GM23338 (cell line): ENCODE measurements around the gene GRID2. TPM values are rescaled to one million over a fixed set of nuclear protein-coding genes. Genes with fewer than 3 reads are reported as not detected.

Source experiments
- ATAC-seq: fragments of 200-7000 bp; cut with Tn5 transposase; 3 replicates; pipeline ENCODE4 v1.9.1; 2020
- DNase-seq: peaks from one replicate; pipeline ENCODE4 v3.0.0-alpha.2; 2015; ENCODE audit warnings: low spot score
- H2AFZ ChIP-seq: fragments of 200-600 bp; sonication (generic); 2 replicates; pipeline ENCODE4 v1.8.0; 2016; ENCODE audit warnings: antibody characterized with exemption, mild to moderate bottlenecking, moderate library complexity
- H3F3A ChIP-seq: fragments of 200-600 bp; sonication (generic); replicated peaks from 2 replicates; pipeline ENCODE4 v1.8.0; 2017; ENCODE audit warnings: antibody characterized with exemption, mixed run types, low read depth
- H3K27ac ChIP-seq: fragments of 200-600 bp; sonication (generic); 2 replicates; pipeline ENCODE4 v1.6.1; 2016; ENCODE audit warnings: low read depth
- H3K27me3 ChIP-seq: fragments of 200-600 bp; sonication (generic); 2 replicates; pipeline ENCODE4 v1.8.0; 2016; ENCODE audit warnings: mild to moderate bottlenecking, mixed run types, moderate library complexity; ENCODE audit not compliant: insufficient read depth
- H3K36me3 ChIP-seq: fragments of 200-600 bp; sonication (generic); 2 replicates; pipeline ENCODE4 v1.8.0; 2016; ENCODE audit warnings: mild to moderate bottlenecking; ENCODE audit not compliant: insufficient read depth
- H3K4me1 ChIP-seq: fragments of 200-600 bp; sonication (generic); 2 replicates; pipeline ENCODE4 v1.8.0; 2016; ENCODE audit warnings: mild to moderate bottlenecking, moderate library complexity; ENCODE audit not compliant: insufficient read depth
- H3K4me2 ChIP-seq: fragments of 200-600 bp; sonication (generic); 2 replicates; pipeline ENCODE4 v1.7.1; 2017; ENCODE audit warnings: mixed run types
- H3K4me3 ChIP-seq: fragments of 200-600 bp; sonication (generic); 2 replicates; pipeline ENCODE4 v1.6.1; 2016; ENCODE audit warnings: mixed run types
- H3K79me2 ChIP-seq: fragments of 200-600 bp; sonication (generic); replicated peaks from 2 replicates; pipeline ENCODE4 v1.8.0; 2017; ENCODE audit warnings: mild to moderate bottlenecking; ENCODE audit not compliant: insufficient read depth
- H3K9me2 ChIP-seq: fragments of 200-600 bp; sonication (generic); 2 replicates; pipeline ENCODE4 v1.8.0; 2017; ENCODE audit not compliant: insufficient read depth
- H4K20me1 ChIP-seq: fragments of 200-600 bp; sonication (generic); replicated peaks from 2 replicates; pipeline ENCODE4 v1.8.0; 2017; ENCODE audit warnings: mild to moderate bottlenecking; ENCODE audit not compliant: insufficient read depth
- H3K27ac Mint-ChIP-seq: 2 replicates; pipeline ENCODE4 v1.8.0; 2020; ENCODE audit warnings: inconsistent platforms, mild to moderate bottlenecking, moderate library complexity, mixed read lengths
- H3K27me3 Mint-ChIP-seq: 3 replicates; pipeline ENCODE4 v1.8.0; 2022; ENCODE audit warnings: low read depth, mild to moderate bottlenecking, moderate library complexity, mixed read lengths, inconsistent platforms; ENCODE audit not compliant: insufficient read depth, poor library complexity
- H3K36me3 Mint-ChIP-seq: 3 replicates; pipeline ENCODE4 v1.8.0; 2021; ENCODE audit warnings: low read depth, mild to moderate bottlenecking, inconsistent platforms, moderate library complexity, mixed read lengths
- H3K4me1 Mint-ChIP-seq: 3 replicates; pipeline ENCODE4 v1.8.0; 2020; ENCODE audit warnings: mild to moderate bottlenecking, inconsistent platforms, mixed read lengths
- H3K4me3 Mint-ChIP-seq: 3 replicates; pipeline ENCODE4 v1.8.0; 2021; ENCODE audit warnings: moderate library complexity, mild to moderate bottlenecking, inconsistent platforms, mixed read lengths
- H3K9me3 Mint-ChIP-seq: 3 replicates; pipeline ENCODE4 v1.8.0; 2020; ENCODE audit warnings: moderate library complexity, mild to moderate bottlenecking, inconsistent platforms, mixed read lengths
- CREB1 ChIP-seq: fragments of 250-450 bp; sonication (Bioruptor Pico); IDR thresholded peaks from 2 replicates; pipeline ENCODE4 v1.5.0; 2020; ENCODE audit warnings: low read depth, mild to moderate bottlenecking, moderate library complexity
- EZH2 ChIP-seq: fragments of 200-600 bp; sonication (generic); IDR thresholded peaks from one replicate; pipeline ENCODE4 v1.8.0; 2017; ENCODE audit warnings: antibody characterized with exemption, mild to moderate bottlenecking, low read depth; ENCODE audit not compliant: unreplicated experiment
- EZH2phosphoT487 ChIP-seq: fragments of 200-600 bp; sonication (generic); IDR thresholded peaks from one replicate; pipeline ENCODE4 v1.8.1; 2018; ENCODE audit warnings: antibody characterized with exemption; ENCODE audit not compliant: unreplicated experiment
- JUNB ChIP-seq: IDR thresholded peaks from one replicate; pipeline ENCODE4 v1.6.1; 2016; ENCODE audit warnings: antibody characterized with exemption; ENCODE audit not compliant: unreplicated experiment
- NANOG ChIP-seq: IDR thresholded peaks from 2 replicates; pipeline ENCODE4 v1.6.1; 2016; ENCODE audit warnings: antibody characterized with exemption, borderline replicate concordance
- POLR2AphosphoS5 ChIP-seq: IDR thresholded peaks from 2 replicates; pipeline ENCODE4 v1.6.1; 2016; ENCODE audit warnings: antibody characterized with exemption, low read depth
- STAT1 ChIP-seq: IDR thresholded peaks from one replicate; pipeline ENCODE4 v1.6.1; 2016; ENCODE audit warnings: antibody characterized with exemption; ENCODE audit not compliant: unreplicated experiment
- ZNF114 ChIP-seq: fragments of 250-450 bp; sonication (Bioruptor Pico); IDR thresholded peaks from 2 replicates; pipeline ENCODE4 v1.5.0; 2020; ENCODE audit warnings: mild to moderate bottlenecking, moderate library complexity
- ZNF331 ChIP-seq: fragments of 250-450 bp; sonication (Bioruptor Pico); IDR thresholded peaks from 2 replicates; pipeline ENCODE4 v1.5.0; 2020; ENCODE audit warnings: low read depth, mild to moderate bottlenecking, moderate library complexity
- polyA plus RNA-seq: library from polyadenylated mRNA; unstranded; fragments of >200 nt; fragmentation: Nextera tagmentation; extraction: Ambion mirVana; gene quantifications from 2 replicates; pipeline ENCODE4 v1.2.1, GENCODE V29; 2016
- total RNA-seq: library from RNA; depleted of rRNA; stranded (reverse); fragments of >200 nt; shearing (Covaris generic); gene quantifications from 2 replicates; pipeline ENCODE4 v1.2.3, GENCODE V29; 2014
- TF ChIP-seq, protein P1 (sequence below), 2 experiments: fragments of 200-600 bp in 1 of 2; sonication (generic) in 1 of 2; conservative IDR thresholded peaks; 2 replicates each; pipeline versions ENCODE4 v1.5.1 to v1.6.1; 2016 to 2017; ENCODE audit warnings: antibody characterized with exemption in 2 of 2, low read depth in 2 of 2, mild to moderate bottlenecking in 2 of 2, moderate library complexity in 1 of 2
- TF ChIP-seq, protein P2 (sequence below): IDR thresholded peaks from one replicate; pipeline ENCODE4 v1.6.1; 2018; ENCODE audit warnings: antibody characterized with exemption; ENCODE audit not compliant: unreplicated experiment
- TF ChIP-seq, protein P3 (sequence below): fragments of 250-450 bp; sonication (Bioruptor Pico); IDR thresholded peaks from 2 replicates; pipeline ENCODE4 v1.5.0; 2020; ENCODE audit warnings: mild to moderate bottlenecking, moderate library complexity
- TF ChIP-seq, protein P4 (sequence below): IDR thresholded peaks from 2 replicates; pipeline ENCODE4 v1.6.1; 2016; ENCODE audit warnings: antibody characterized with exemption

The GRID2 gene
- total and polyA plus RNA-seq, 2 experiments from 2014 or later = 19.9 to 65.4 TPM

DNA sequence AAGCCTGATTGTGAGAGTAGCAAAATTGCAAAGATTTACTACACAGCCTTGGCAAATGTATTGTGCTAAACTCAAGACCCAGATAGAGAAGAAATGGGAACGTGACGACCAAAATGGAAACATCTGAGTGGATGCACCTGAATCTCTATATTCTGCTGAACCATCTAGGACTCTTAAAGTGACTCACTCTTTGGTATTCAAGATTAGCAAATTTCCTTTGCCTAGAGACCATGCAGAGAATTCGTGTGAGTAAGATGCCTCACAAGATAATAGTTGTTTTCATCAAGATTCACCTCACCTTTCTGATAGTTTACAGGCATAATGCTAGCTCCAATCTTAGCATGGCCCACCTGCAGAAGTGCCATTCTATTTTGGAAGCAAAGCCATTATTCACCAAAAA, 1510.4 kb downstream of the GRID2 start:
- Mint-ChIP-seq H3K9me3 (no peaks in the 10 kb centered on the region), H3K4me3 (no peak overlapping the region), H3K4me1 (peaks cover 16% of the 10 kb centered on the region), H3K36me3 (no peaks in the 10 kb centered on the region), H3K27me3 (no peaks in the 10 kb centered on the region), H3K27ac (no peak overlapping the region)
- TF ChIP-seq NANOG = no peak
- TF ChIP-seq POLR2AphosphoS5 = no peak
- no peak for TF ChIP-seq EZH2
- TF ChIP-seq, protein P1, sequence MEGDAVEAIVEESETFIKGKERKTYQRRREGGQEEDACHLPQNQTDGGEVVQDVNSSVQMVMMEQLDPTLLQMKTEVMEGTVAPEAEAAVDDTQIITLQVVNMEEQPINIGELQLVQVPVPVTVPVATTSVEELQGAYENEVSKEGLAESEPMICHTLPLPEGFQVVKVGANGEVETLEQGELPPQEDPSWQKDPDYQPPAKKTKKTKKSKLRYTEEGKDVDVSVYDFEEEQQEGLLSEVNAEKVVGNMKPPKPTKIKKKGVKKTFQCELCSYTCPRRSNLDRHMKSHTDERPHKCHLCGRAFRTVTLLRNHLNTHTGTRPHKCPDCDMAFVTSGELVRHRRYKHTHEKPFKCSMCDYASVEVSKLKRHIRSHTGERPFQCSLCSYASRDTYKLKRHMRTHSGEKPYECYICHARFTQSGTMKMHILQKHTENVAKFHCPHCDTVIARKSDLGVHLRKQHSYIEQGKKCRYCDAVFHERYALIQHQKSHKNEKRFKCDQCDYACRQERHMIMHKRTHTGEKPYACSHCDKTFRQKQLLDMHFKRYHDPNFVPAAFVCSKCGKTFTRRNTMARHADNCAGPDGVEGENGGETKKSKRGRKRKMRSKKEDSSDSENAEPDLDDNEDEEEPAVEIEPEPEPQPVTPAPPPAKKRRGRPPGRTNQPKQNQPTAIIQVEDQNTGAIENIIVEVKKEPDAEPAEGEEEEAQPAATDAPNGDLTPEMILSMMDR (conservative IDR thresholded peaks at IDR 0.05; ENCODE audit: low read depth in 2 of 2) = no peak
- TF ChIP-seq ZNF114 (CRISPR knock-in tag) = no peak
- TF ChIP-seq, protein P2, sequence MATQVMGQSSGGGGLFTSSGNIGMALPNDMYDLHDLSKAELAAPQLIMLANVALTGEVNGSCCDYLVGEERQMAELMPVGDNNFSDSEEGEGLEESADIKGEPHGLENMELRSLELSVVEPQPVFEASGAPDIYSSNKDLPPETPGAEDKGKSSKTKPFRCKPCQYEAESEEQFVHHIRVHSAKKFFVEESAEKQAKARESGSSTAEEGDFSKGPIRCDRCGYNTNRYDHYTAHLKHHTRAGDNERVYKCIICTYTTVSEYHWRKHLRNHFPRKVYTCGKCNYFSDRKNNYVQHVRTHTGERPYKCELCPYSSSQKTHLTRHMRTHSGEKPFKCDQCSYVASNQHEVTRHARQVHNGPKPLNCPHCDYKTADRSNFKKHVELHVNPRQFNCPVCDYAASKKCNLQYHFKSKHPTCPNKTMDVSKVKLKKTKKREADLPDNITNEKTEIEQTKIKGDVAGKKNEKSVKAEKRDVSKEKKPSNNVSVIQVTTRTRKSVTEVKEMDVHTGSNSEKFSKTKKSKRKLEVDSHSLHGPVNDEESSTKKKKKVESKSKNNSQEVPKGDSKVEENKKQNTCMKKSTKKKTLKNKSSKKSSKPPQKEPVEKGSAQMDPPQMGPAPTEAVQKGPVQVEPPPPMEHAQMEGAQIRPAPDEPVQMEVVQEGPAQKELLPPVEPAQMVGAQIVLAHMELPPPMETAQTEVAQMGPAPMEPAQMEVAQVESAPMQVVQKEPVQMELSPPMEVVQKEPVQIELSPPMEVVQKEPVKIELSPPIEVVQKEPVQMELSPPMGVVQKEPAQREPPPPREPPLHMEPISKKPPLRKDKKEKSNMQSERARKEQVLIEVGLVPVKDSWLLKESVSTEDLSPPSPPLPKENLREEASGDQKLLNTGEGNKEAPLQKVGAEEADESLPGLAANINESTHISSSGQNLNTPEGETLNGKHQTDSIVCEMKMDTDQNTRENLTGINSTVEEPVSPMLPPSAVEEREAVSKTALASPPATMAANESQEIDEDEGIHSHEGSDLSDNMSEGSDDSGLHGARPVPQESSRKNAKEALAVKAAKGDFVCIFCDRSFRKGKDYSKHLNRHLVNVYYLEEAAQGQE = no peak
- TF ChIP-seq CREB1 (CRISPR knock-in tag) = no peak
- TF ChIP-seq STAT1 = no peak
- TF ChIP-seq ZNF331 = no peak
- no peak for TF ChIP-seq JUNB
- TF ChIP-seq, protein P3, sequence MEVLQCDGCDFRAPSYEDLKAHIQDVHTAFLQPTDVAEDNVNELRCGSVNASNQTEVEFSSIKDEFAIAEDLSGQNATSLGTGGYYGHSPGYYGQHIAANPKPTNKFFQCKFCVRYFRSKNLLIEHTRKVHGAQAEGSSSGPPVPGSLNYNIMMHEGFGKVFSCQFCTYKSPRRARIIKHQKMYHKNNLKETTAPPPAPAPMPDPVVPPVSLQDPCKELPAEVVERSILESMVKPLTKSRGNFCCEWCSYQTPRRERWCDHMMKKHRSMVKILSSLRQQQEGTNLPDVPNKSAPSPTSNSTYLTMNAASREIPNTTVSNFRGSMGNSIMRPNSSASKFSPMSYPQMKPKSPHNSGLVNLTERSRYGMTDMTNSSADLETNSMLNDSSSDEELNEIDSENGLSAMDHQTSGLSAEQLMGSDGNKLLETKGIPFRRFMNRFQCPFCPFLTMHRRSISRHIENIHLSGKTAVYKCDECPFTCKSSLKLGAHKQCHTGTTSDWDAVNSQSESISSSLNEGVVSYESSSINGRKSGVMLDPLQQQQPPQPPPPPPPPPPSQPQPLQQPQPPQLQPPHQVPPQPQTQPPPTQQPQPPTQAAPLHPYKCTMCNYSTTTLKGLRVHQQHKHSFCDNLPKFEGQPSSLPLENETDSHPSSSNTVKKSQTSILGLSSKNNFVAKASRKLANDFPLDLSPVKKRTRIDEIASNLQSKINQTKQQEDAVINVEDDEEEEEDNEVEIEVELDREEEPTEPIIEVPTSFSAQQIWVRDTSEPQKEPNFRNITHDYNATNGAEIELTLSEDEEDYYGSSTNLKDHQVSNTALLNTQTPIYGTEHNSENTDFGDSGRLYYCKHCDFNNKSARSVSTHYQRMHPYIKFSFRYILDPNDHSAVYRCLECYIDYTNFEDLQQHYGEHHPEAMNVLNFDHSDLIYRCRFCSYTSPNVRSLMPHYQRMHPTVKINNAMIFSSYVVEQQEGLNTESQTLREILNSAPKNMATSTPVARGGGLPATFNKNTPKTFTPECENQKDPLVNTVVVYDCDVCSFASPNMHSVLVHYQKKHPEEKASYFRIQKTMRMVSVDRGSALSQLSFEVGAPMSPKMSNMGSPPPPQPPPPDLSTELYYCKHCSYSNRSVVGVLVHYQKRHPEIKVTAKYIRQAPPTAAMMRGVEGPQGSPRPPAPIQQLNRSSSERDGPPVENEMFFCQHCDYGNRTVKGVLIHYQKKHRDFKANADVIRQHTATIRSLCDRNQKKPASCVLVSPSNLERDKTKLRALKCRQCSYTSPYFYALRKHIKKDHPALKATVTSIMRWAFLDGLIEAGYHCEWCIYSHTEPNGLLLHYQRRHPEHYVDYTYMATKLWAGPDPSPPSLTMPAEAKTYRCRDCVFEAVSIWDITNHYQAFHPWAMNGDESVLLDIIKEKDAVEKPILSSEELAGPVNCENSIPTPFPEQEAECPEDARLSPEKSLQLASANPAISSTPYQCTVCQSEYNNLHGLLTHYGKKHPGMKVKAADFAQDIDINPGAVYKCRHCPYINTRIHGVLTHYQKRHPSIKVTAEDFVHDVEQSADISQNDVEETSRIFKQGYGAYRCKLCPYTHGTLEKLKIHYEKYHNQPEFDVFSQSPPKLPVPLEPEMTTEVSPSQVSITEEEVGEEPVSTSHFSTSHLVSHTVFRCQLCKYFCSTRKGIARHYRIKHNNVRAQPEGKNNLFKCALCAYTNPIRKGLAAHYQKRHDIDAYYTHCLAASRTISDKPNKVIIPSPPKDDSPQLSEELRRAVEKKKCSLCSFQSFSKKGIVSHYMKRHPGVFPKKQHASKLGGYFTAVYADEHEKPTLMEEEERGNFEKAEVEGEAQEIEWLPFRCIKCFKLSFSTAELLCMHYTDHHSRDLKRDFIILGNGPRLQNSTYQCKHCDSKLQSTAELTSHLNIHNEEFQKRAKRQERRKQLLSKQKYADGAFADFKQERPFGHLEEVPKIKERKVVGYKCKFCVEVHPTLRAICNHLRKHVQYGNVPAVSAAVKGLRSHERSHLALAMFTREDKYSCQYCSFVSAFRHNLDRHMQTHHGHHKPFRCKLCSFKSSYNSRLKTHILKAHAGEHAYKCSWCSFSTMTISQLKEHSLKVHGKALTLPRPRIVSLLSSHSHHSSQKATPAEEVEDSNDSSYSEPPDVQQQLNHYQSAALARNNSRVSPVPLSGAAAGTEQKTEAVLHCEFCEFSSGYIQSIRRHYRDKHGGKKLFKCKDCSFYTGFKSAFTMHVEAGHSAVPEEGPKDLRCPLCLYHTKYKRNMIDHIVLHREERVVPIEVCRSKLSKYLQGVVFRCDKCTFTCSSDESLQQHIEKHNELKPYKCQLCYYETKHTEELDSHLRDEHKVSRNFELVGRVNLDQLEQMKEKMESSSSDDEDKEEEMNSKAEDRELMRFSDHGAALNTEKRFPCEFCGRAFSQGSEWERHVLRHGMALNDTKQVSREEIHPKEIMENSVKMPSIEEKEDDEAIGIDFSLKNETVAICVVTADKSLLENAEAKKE (CRISPR knock-in tag) = no peak
- no peak for TF ChIP-seq EZH2phosphoT487
- TF ChIP-seq, protein P4, sequence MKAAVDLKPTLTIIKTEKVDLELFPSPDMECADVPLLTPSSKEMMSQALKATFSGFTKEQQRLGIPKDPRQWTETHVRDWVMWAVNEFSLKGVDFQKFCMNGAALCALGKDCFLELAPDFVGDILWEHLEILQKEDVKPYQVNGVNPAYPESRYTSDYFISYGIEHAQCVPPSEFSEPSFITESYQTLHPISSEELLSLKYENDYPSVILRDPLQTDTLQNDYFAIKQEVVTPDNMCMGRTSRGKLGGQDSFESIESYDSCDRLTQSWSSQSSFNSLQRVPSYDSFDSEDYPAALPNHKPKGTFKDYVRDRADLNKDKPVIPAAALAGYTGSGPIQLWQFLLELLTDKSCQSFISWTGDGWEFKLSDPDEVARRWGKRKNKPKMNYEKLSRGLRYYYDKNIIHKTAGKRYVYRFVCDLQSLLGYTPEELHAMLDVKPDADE = no peak
- Histone ChIP-seq H3K9me2 (no peaks in the 10 kb centered on the region; the same call in 1 of the 2 replicates), H3K36me3 (no peaks in the 10 kb centered on the region), H2AFZ (no peak overlapping the region; the same call in 1 of the 2 replicates), H3K4me1 (peaks cover 25% of the 10 kb centered on the region), H3K27me3 (no peaks in the 10 kb centered on the region), H4K20me1 (no peaks in the 10 kb centered on the region), H3K4me3 (no peak overlapping the region), H3F3A (no peaks in the 10 kb centered on the region), H3K27ac (no peak overlapping the region), H3K4me2 (peak overlapping the region; percentile 24; the same call in 1 of the 2 replicates), H3K79me2 (no peaks in the 10 kb centered on the region)
- ATAC-seq (no peak), DNase-seq (no peak)
